Measurements from ENCODE around the gene TMEM238L.

- no peak for TF ChIP-seq CTCF (conservative IDR thresholded peaks at IDR 0.05; ENCODE audit: low read length)
- TF ChIP-seq EZH2phosphoT487 (IDR thresholded peaks at IDR 0.05; ENCODE audit: borderline replicate concordance) = no peak
Observed at GRCh38 chr17:10837921-10838320, 34.0 kb upstream of the TMEM238L start, which contains the start of gene PIRT.
